EL (cell line): ENCODE measurements around the gene PHKA2.

Source experiments
- DNase-seq: peaks from one replicate; pipeline ENCODE4 v3.0.0-alpha.2; 2016

The PHKA2 gene

DNA sequence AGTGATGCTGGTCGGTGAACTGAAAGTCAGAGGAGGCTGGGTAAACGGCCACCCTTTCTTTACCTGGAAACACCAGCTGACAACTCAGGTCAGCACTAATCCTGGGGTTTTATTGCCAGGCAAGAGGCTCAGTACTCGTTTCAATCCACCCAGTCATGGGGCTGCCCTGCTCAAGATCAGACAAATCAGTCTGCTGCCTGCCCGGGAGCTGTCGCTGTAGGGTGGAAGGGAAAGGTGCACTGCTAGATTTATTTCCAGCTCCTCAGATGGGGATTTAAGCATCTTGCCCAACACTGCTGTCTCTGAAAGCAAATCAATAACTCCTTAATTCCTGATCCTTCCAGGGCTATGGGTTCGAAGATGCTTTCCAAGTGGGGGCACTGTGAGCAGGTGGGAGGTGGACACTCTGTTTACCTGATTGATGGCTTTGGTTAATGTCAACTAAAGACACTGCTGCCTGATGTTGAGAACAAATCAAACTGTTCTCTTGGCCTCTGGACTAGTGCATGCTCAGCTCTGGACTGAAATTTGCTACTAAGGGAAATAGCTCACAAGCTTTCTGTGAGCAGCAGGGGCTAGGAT is 59.3 kb downstream of the PHKA2 start:
- DNase-seq = no peak

DNA sequence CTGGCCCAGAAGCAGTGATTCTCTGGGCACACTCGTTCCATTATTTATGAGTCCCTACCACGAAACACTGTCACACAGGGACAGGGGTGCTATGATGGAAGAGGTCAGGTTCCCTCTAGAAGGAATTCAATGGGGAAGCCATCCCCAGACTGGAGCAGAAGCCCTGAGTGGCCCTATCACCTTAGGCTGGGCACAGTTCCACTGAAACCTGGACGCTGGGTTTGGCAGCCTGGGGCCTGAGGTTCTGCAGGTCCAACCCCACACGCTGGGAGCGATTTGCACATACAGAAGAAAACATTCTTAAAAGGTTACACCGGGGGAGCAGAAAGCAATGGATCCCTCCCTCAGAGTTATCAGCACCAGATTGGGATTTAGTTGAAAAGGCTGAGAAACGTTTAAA is 63.3 kb downstream of the PHKA2 start:
- no peak for DNase-seq

GRCh38 chrX:18920079-18920478 is 63.8 kb downstream of the PHKA2 start:
- DNase-seq = no peak

- no peak for DNase-seq
These were observed 66.1 kb downstream of the PHKA2 start for GRCh38 chrX:18917831-18918230.

- no peak for DNase-seq
These were observed 77.6 kb downstream of the PHKA2 start for GRCh38 chrX:18906286-18906685.

- no peak for DNase-seq
These were observed 83.4 kb downstream of the PHKA2 start for GRCh38 chrX:18900401-18900976.

DNA sequence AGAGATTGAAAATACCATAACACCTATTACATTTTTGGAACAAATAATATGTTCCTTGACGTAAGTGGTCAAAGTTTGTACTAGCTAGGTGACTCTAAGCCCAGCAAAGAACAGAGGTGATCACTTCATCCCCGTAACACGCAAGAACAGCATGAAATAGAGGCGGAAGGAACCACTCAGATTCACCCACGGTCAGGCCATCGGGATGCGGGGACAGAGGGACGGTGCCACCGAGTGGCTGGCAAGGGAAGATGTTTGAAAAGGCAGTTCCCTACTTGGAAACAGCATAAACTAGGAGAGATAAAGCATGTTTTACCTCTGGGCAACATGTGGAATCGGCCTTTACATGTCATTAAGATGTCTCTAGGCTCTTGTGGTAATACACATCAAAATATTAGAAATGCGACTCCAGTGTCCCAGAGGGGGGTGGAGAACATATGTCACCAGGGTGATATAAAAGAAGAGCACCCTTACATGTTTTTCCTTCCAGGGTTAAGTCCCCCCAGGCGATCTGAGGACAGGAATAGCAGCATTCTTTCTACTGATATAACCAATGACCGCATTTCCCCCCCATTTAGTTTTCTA is 84.0 kb downstream of the PHKA2 start:
- no peak for DNase-seq

DNA sequence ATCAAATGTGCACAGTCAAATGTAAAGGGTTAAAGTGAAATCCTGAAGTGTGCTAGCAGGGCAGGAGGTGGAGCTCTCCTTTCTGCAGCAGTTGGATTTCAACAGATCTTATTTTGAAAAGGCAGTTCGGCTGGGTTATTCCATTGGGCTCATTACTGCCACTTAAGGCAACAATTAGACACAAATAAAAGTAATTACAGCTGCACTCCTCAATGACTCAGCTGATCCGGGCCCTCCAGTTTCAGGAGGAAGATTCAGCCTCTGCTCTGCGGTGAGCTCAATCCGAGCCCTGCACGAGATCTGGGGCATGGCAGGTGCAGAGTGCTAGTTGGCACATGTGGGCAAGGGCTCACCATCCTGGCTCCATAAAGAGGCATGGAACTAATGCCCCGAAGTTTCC is 85.4 kb downstream of the PHKA2 start:
- no peak for DNase-seq

DNA sequence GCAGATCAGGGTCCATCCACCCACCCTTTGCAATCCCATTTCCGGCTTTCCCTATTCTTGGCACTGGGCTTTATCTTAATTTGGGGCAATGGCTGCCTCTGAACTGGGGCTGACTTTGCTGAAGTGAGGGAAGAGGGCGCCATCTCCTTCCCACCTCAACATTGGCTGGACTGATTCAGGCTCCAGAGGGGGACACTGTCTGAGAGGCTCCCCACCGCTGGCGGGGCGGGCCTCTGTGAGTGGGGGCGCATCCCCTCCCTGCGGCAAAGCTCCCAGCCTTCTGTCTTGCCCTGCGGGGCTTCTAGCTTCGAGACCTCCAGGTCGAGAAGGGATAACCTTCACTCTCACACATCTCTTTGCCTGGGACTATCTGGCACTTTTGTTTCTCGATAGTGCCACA is 85.8 kb downstream of the PHKA2 start:
- no peak for DNase-seq

GRCh38 chrX:18897611-18898010 is 86.3 kb downstream of the PHKA2 start:
- DNase-seq = no peak

DNA sequence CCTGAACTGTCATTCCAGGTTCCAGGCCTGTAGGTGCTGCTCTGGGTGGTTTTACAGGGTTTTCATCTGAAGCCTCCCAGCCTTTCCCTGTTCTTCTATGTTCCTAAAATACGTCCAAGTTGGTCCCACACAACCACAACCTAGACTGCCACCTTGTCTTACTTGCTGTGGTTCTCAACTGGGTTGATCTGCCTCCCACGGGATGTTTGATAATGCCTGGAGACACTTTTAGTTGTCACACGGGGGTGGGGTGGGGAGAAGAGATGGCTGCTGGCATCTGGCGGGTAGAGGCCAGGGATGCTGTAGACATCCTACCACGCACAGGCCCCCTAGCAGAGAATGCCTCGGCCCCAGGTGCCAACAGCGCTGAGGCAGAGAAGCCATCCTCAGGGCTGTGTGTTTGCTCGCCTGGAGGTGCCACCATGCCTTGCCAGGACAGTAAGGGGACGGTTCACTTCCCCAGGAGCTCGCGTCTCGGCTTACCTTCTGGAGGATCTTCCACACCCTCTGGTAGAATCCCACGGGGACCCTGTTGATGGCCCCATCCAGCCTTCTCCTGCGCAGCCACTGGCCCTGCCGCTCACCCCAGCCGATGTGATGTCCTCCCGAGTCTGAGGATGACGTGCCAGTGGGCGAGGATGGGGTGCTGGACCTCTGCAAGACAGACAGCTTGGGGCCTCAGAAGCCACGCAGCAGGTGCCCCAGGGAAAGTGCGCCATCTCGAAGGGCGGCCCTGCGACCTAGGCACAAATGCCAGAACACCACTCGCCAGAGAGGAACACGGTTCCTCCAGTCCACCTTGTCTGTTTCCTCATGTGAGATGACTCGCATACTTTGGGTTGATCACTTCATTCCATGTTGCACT is 87.0 kb downstream of the PHKA2 start:
- no peak for DNase-seq

DNA sequence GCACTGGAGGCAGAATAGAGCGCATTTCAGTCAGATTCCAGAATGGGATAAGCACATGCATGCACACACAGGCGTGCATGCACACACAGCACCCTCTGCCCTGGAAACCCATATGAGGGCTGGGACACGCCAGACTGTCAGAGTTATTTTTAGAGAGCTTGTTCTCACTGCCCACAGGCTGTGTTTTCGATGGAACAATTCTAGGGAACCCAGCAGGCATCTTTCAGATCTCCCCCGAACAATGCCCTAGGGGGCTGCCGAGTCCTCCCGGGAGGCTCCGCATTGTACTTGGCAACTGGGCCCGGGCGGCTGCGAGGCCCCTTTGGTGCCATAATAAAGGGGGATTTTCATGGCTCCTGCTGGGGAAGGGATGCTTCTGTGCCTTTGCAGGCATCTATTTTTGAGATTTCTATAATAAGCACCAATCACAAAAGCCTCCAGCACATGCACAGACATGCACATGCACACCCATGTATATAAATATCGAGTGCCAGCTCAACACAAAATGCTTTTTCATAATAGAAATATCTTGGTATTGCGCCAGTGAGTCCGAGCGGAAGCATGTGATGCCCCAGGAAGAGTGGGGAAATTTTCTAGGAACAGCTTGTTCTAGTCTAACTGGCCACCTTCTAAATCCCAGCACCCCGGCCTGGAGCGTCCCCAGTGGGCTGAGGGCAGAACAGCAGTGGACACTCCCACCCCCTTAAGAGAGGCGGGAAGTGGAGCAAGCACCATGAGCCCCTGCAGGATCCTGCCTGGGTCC is 88.5 kb downstream of the PHKA2 start:
- no peak for DNase-seq

GRCh38 chrX:18894156-18894555 is 89.8 kb downstream of the PHKA2 start:
- no peak for DNase-seq

DNA sequence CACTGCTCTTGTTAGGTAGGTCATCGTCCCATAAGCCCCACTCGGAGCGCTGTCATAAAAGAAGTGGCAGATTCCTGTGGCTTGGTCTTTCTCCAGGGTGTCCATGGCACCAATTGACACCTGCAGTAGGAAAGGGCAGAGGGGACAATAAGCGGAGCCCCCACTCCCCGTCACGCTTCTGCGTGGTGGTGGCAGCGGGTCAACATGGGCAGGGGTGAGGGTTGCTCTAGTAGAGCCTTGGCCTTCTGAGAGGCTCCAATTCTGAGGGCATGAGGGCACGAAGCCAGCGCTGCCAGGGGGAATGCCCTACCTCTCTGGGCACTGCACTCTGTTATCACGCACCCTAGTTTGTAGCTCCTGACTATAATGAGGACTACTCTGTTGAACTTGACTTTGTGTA is 90.4 kb downstream of the PHKA2 start:
- no peak for DNase-seq

GRCh38 chrX:18892899-18893298 is 91.0 kb downstream of the PHKA2 start:
- no peak for DNase-seq

DNA sequence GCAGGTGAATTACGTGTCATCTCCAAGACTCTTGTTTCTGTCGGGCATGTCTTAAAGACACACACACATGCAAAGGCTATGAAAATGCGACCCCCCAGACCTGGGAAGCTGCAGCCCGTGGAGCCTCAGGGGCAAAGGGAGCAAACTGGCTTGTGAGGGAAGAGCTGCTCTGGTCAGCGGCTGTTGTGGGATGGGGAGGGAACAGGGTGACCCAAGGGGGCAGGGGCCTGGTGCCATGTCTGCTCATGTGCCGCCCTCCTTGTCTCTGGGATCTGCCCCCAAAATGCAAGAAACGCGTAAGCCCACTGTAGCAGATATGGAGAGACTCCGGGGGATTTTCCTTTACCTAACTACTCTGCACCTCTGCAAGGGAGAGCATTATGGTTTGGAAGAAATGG is 92.4 kb downstream of the PHKA2 start:
- no peak for DNase-seq

GRCh38 chrX:18890724-18891547 is 93.0 kb downstream of the PHKA2 start:
- DNase-seq = no peak

- DNase-seq = no peak
These were observed 93.9 kb downstream of the PHKA2 start for GRCh38 chrX:18890049-18890381.

DNA sequence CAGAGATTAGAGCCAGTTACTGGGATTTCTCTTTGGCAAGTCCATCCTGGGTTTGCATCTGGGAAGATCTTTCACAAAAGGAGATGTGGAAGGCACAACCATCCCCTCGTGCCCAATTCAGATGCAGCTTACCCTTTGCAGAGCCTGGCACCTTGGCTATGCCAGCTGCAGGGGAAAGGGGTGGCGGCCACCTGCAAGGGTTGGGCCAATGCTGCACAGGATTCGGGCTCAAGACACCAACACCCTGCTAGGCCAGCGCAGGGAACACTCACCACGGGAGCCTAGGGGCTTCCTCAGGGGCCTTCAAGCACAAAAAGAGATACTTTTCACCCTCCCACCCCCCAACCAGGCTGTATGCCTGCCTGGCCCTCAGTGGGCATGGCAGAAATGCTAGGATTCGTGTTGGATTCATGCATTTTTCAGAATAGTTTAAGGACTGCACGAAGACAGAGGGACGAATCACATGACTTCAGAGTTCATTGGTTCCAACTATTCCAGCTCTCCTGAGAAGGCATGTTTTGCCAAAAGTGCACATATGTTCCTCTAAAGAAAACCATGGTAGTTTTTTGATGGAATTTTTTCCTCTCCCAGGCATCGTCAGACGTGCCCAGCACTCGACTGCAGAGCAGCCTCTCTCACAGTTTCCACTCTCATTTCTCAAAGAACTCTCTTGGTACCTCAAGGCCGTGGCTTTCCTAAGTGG is 94.4 kb downstream of the PHKA2 start:
- no peak for DNase-seq

GRCh38 chrX:18888281-18888680 is 95.6 kb downstream of the PHKA2 start:
- DNase-seq = no peak

- no peak for DNase-seq
These were observed 96.1 kb downstream of the PHKA2 start for GRCh38 chrX:18887825-18888212.
